IMR-90 (cell line): ENCODE data around the gene GAMT. TPM values are rescaled to one million over a fixed set of nuclear protein-coding genes. Genes with fewer than 3 reads are reported as not detected.

Experiments
- ATAC-seq: fragments of 200-7000 bp; cut with Tn5 transposase; 2 replicates; pipeline ENCODE4 v1.9.1; 2020; ENCODE audit warnings: low read depth, mild to moderate bottlenecking, moderate library complexity
- BruUV-seq: library from RNA; stranded (reverse); fragments of 400-500 nt; replicated peaks from 2 replicates; lab custom pipeline; 2021; lab: Mats Ljungman, UMichigan
- CTCF ChIA-PET: fragments of 300-600 bp; formaldehyde crosslinking; extraction: SDS; loops from one replicate; lab custom pipeline; 2021; ENCODE audit warnings: antibody characterized with exemption; lab: Yijun Ruan, JAX
- POLR2A ChIA-PET: fragments of 300-600 bp; sonication (Branson Sonifier 250); formaldehyde crosslinking; loops from one replicate; lab custom pipeline; 2022; ENCODE audit warnings: antibody characterized with exemption; ENCODE audit not compliant: unreplicated experiment; lab: Charles Lee
- DNase-seq: peaks from one replicate; pipeline ENCODE4 v3.0.0; 2013
- H2AFZ ChIP-seq: replicated peaks from 2 replicates; pipeline ENCODE3; 2013; ENCODE audit warnings: low read length, mild to moderate bottlenecking; ENCODE audit not compliant: poor library complexity
- H2AK5ac ChIP-seq: 2 replicates; pipeline ENCODE4 v1.6.1; 2013; ENCODE audit warnings: low read depth, low read length, inconsistent platforms
- H2AK9ac ChIP-seq: replicated peaks from 2 replicates; pipeline ENCODE3; 2013; ENCODE audit warnings: mild to moderate bottlenecking, low read depth, low read length, moderate library complexity; ENCODE audit not compliant: poor library complexity
- H2BK120ac ChIP-seq: 2 replicates; pipeline ENCODE4 v1.6.1; 2013; ENCODE audit warnings: low read depth, low read length, inconsistent platforms
- H2BK15ac ChIP-seq: 3 replicates; pipeline ENCODE4 v1.6.1; 2013; ENCODE audit warnings: low read depth, low read length, inconsistent platforms
- H2BK20ac ChIP-seq: 2 replicates; pipeline ENCODE4 v1.6.1; 2013; ENCODE audit warnings: low read depth, mild to moderate bottlenecking, inconsistent platforms, low read length, moderate library complexity
- H2BK5ac ChIP-seq: 2 replicates; pipeline ENCODE4 v1.6.1; 2013; ENCODE audit warnings: mild to moderate bottlenecking, low read depth, low read length, inconsistent platforms; ENCODE audit not compliant: poor library complexity, severe bottlenecking
- H3K14ac ChIP-seq: replicated peaks from 2 replicates; pipeline ENCODE4 v1.6.1; 2013; ENCODE audit warnings: low read depth, low read length, inconsistent platforms
- H3K18ac ChIP-seq: 2 replicates; pipeline ENCODE4 v1.6.1; 2013; ENCODE audit warnings: low read depth, low read length, control low read depth
- H3K23ac ChIP-seq: 2 replicates; pipeline ENCODE4 v1.6.1; 2013; ENCODE audit warnings: low read depth, low read length, inconsistent platforms
- H3K27ac ChIP-seq: 2 replicates; pipeline ENCODE4 v1.5.1; 2013; ENCODE audit warnings: mild to moderate bottlenecking, control low read depth, low read length; ENCODE audit not compliant: insufficient read depth
- H3K27me3 ChIP-seq: 2 replicates; pipeline ENCODE4 v1.6.1; 2013; ENCODE audit warnings: low read length; ENCODE audit not compliant: control insufficient read depth, insufficient read depth
- H3K36me3 ChIP-seq: 2 replicates; pipeline ENCODE4 v1.6.1; 2013; ENCODE audit warnings: low read length, mixed read lengths; ENCODE audit not compliant: control insufficient read depth, insufficient read depth
- H3K4ac ChIP-seq: 2 replicates; pipeline ENCODE4 v1.6.1; 2013; ENCODE audit warnings: low read depth, low read length, inconsistent platforms
- H3K4me1 ChIP-seq: 2 replicates; pipeline ENCODE4 v1.6.1; 2013; ENCODE audit warnings: low read length, mixed read lengths; ENCODE audit not compliant: control insufficient read depth, insufficient read depth
- H3K4me2 ChIP-seq: 2 replicates; pipeline ENCODE4 v1.6.1; 2013; ENCODE audit warnings: low read depth, mild to moderate bottlenecking, control low read depth, low read length, moderate library complexity
- H3K4me3 ChIP-seq: 2 replicates; pipeline ENCODE4 v1.5.1; 2013; ENCODE audit warnings: low read depth, mild to moderate bottlenecking, control low read depth, low read length, moderate library complexity; ENCODE audit not compliant: insufficient read depth
- H3K56ac ChIP-seq: 2 replicates; pipeline ENCODE4 v1.6.1; 2013; ENCODE audit warnings: low read length, inconsistent platforms; ENCODE audit not compliant: insufficient read depth; ENCODE audit errors: extremely low read depth
- H3K79me1 ChIP-seq, 2 experiments: 2 replicates each; pipeline ENCODE4 v1.6.1; 2013; ENCODE audit warnings: low read length in 2 of 2, inconsistent platforms in 1 of 2, low read depth in 1 of 2
- H3K9ac ChIP-seq: 2 replicates; pipeline ENCODE4 v1.6.1; 2013; ENCODE audit warnings: low read depth, low read length, control low read depth
- H3K9me1 ChIP-seq: 2 replicates; pipeline ENCODE4 v1.6.1; 2013; ENCODE audit warnings: low read length, inconsistent platforms; ENCODE audit not compliant: insufficient read depth
- H3K9me3 ChIP-seq: 2 replicates; pipeline ENCODE4 v1.6.1; 2013; ENCODE audit warnings: low read length; ENCODE audit not compliant: control insufficient read depth, insufficient read depth
- H4K20me1 ChIP-seq: 2 replicates; pipeline ENCODE4 v1.6.1; 2013; ENCODE audit warnings: low read length, inconsistent platforms; ENCODE audit not compliant: insufficient read depth
- H4K5ac ChIP-seq: 2 replicates; pipeline ENCODE4 v1.6.1; 2013; ENCODE audit warnings: mild to moderate bottlenecking, low read depth, low read length, control low read depth
- H4K8ac ChIP-seq, 2 experiments: 2 replicates each; pipeline ENCODE4 v1.6.1; 2013; ENCODE audit warnings: low read depth in 2 of 2, low read length in 2 of 2, control low read depth in 1 of 2, inconsistent platforms in 1 of 2
- H4K91ac ChIP-seq: 2 replicates; pipeline ENCODE4 v1.6.1; 2013; ENCODE audit warnings: low read depth, low read length, inconsistent platforms; ENCODE audit not compliant: insufficient read depth
- WGBS, 2 experiments: methylation state at CpG; one replicate each; pipeline versions ENCODE4 v1.1.5 to v1.1.7; 2013; ENCODE audit warnings: missing lambda C conversion rate in 2 of 2; ENCODE audit not compliant: insufficient read length in 1 of 2; ENCODE audit errors: extremely low coverage in 2 of 2; 5-methylcytosine and 5-hydroxymethylcytosine counted together
- dilution Hi-C: fragments of 300-500 bp; cut with HindIII; formaldehyde crosslinking; loops from one replicate; pipeline ENCODE4 v1.14.3; 2018; ENCODE audit warnings: low sequenced_read_pairs; ENCODE audit not compliant: unreplicated experiment
- in situ Hi-C: fragments of 300-500 bp; cut with MboI; formaldehyde crosslinking; loops from 3 replicates; pipeline ENCODE4 v1.14.3; 2019; ENCODE audit warnings: low sequenced_read_pairs, inconsistent platforms, mixed read lengths
- intact Hi-C: fragments of 100-400 bp; cut with micrococcal nuclease; formaldehyde crosslinking; loops from 2 replicates; pipeline ENCODE4 v1.10.0; 2022
- polyA plus RNA-seq, 3 experiments: library from polyadenylated mRNA; depleted of rRNA; stranded (reverse); fragments of >200 nt; gene quantifications; 2 replicates each; pipeline ENCODE4 v1.2.3, GENCODE V29; 2012; ENCODE audit warnings: low replicate concordance in 1 of 3
- total RNA-seq: library from RNA; depleted of rRNA; stranded (reverse); fragments of >200 nt; gene quantifications from 2 replicates; pipeline ENCODE4 v1.2.3, GENCODE V29; 2012
- TF ChIP-seq, protein P1 (sequence below): fragments of 150-350 bp; IDR thresholded peaks from 2 replicates; pipeline ENCODE4 v1.6.1; 2016; ENCODE audit warnings: low read depth, mild to moderate bottlenecking, low read length, moderate library complexity, borderline replicate concordance

The GAMT gene
- total and polyA plus RNA-seq, 2 of the 4 experiments (the other 2 are of a cell fraction), result 22.8 to 51.8 TPM

DNA sequence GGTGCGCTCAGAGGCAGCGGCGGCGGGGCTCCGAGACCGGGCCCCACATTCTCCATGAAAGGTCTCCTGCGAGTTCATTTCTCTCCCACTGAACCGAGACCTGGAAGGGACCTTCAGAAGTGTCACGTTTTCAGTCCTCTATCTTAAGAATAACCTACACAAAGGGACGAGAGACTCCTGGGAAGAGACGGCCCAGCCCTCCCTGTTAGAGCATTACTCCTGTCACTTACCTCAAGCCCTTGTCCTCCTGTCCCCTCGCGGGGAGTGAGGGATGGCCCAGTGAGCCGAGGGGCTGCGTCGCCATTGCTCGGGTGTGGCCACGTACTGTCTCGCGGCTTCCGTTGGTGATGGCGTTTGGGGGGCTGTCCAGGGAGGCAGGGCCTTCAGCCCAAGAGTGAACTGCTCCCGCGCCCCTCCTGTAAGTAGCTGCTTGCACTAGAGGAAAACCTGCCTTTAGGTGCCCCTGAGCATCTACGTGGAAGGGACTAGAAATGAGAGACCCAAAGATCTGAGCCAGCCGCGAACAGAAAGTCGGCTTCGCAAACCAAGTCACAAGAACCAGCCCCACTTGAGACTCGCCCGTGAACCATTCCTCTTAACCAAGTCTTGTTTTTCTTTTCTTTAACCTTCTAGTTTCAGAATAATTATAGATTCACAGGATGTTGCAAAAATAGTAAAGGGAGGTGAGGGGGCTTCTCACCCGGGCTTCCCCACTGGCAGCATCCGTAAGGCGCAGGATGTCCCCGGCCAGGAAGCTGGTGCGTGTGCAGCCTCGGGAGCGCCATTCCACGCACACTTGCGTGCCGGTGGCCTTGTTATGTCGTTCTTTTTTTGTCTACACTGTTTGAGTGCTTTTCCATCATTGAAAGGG, 38.7 kb downstream of the GAMT start:
- intact Hi-C loops, result loop anchor here (5.0 kb wide), 1 partner anchor 85 kb away; the partner anchor contains the start of gene FAM174C

More for the DNA sequence above, 38.7 kb downstream of the GAMT start:
- peak overlapping the region; percentile 59; the same call in 1 of the 2 replicates for H2BK120ac ChIP-seq
- H4K20me1 ChIP-seq, result no peaks in the 10 kb centered on the region; the same call in 1 of the 2 replicates
- 0 out of 2 replicates have a peak overlapping the region, but pooled peaks have one; percentile 16 for H3K23ac ChIP-seq
- peak overlapping the region; percentile 67; the same call in 1 of the 3 replicates for H2BK15ac ChIP-seq
- H4K5ac ChIP-seq, result no peak overlapping the region
- CTCF ChIA-PET, result no interaction called here
- H3K4me2 ChIP-seq, result no peak overlapping the region
- 94% methylated on average over 17 of the region's 42 CpGs; no CpG with 5 or more reads in 1 of the 2 experiments for WGBS, 2 experiments
- H2BK20ac ChIP-seq, result 0 out of 2 replicates have a peak overlapping the region, but pooled peaks have one; percentile 27
- no peak for DNase-seq
- H3K9ac ChIP-seq, result no peak overlapping the region
- in situ Hi-C loops, result loop anchor here (5.0 kb wide), 1 partner anchor 80 kb away; no protein-coding TSS in a partner anchor
- peak overlapping the region; percentile 68 for H4K91ac ChIP-seq
- no peak overlapping the region for H3K56ac ChIP-seq
- peaks cover 9% of the 10 kb centered on the region for H3K9me1 ChIP-seq
- no peak overlapping the region for H3K18ac ChIP-seq
- TF ChIP-seq, protein P1, sequence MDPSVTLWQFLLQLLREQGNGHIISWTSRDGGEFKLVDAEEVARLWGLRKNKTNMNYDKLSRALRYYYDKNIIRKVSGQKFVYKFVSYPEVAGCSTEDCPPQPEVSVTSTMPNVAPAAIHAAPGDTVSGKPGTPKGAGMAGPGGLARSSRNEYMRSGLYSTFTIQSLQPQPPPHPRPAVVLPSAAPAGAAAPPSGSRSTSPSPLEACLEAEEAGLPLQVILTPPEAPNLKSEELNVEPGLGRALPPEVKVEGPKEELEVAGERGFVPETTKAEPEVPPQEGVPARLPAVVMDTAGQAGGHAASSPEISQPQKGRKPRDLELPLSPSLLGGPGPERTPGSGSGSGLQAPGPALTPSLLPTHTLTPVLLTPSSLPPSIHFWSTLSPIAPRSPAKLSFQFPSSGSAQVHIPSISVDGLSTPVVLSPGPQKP, result no peak
- POLR2A ChIA-PET, result no interaction called here
- no peak for ATAC-seq
- no peak overlapping the region for H3K4me3 ChIP-seq
- BruUV-seq, result no TSS peak
- peak overlapping the region in 1 of 2 experiments; percentile 48; a peak in 1 of 4 replicates for H4K8ac ChIP-seq
- H2AFZ ChIP-seq, result no peak overlapping the region
- H2AK9ac ChIP-seq, result peak overlapping the region; percentile 79
- dilution Hi-C loops, result no loop called here
- H3K27ac ChIP-seq, result peak overlapping the region; percentile 25; the same call in 1 of the 2 replicates
- no peaks in the 10 kb centered on the region for H3K27me3 ChIP-seq
- H3K9me3 ChIP-seq, result no peaks in the 10 kb centered on the region
- H3K79me1 ChIP-seq, result peaks cover 0 to 51% of the 10 kb centered on the region in 2 experiments; a peak in 3 of 4 replicates
- H2BK5ac ChIP-seq, result peak overlapping the region; percentile 23
- peaks cover 13% of the 10 kb centered on the region for H3K4me1 ChIP-seq
- peaks cover 50% of the 10 kb centered on the region for H3K36me3 ChIP-seq
- peak overlapping the region; percentile 93; the same call in 1 of the 2 replicates for H2AK5ac ChIP-seq
- H3K4ac ChIP-seq, result peak overlapping the region; percentile 75
- H3K14ac ChIP-seq, result no peak overlapping the region; the same call in 1 of the 2 replicates
